HG02973 (cell line): Measurements from ENCODE around the gene PHLPP1.
"Not testable (repeated sequence)": the region's sequence is repeated elsewhere in the genome, so short reads cannot be mapped to it uniquely, and the experiment has no call there.

ENCODE experiments used
- ATAC-seq: cut with Tn5 transposase; IDR thresholded peaks from one replicate; pipeline ENCODE4 v1.9.1; 2021; ENCODE audit warnings: moderate library complexity; ENCODE audit not compliant: unreplicated experiment

Gene PHLPP1

GRCh38 chr18:62717169-62717924, 2.0 kb downstream of the PHLPP1 start:
- no peak for ATAC-seq

DNA sequence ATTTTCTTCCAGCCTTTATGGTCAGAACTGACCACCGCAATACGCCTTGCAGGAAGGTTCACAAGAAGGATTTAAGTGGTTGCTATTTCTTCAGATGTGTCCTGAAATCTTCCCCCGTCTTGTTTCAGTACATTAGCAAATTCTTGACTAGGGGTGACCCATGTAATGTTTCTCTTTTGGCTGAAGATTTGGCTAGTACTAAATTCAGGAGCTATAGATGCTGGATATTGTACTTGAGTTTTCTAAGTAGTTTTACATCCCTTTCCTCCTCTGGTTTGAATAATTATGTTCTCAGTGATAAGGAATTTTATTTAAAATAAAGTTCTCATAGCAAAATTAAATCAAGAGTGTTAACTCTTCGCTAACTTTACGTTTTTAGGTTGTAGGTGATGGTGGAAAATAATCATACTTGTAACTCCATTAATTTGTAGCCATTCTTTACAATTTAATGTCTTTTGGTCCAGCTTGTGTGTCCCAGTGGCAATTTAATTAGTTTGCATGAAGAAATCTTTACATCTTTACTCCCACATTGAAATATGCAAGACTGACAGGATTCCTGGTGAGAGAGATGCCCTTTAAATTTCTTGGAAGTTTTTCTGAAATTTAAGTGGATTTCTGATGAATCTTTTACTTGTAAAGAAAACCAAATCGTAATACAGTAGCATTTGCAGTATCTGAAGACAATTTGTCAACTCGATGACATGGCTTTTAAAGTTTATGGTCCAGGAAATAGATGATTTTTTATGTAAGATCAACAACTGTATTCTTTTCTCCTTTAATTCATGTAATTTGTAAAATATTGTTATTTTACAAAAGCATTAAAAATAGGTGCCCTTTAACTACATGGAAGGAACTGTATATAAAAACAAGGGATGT, 2.8 kb downstream of the PHLPP1 start:
- ATAC-seq = no peak

DNA sequence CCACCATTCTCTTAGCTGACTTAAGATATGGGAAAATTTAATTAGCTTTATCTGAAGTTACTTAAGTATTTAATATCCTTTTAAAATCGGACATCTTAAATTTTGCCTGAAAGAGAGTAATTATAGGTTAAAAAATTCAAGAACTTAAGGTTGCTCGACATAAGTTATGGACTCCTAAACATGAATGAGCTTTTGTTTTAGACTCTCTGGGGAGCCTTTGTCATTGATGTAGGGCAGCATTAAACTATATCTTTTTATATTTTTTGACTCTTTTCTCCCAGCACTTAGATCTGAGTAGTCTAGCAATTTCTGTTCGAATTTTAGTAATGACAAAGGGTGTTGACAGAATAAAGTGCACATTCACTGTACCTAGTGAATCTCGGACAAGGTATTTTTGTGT, 4.7 kb downstream of the PHLPP1 start:
- ATAC-seq = no peak

DNA sequence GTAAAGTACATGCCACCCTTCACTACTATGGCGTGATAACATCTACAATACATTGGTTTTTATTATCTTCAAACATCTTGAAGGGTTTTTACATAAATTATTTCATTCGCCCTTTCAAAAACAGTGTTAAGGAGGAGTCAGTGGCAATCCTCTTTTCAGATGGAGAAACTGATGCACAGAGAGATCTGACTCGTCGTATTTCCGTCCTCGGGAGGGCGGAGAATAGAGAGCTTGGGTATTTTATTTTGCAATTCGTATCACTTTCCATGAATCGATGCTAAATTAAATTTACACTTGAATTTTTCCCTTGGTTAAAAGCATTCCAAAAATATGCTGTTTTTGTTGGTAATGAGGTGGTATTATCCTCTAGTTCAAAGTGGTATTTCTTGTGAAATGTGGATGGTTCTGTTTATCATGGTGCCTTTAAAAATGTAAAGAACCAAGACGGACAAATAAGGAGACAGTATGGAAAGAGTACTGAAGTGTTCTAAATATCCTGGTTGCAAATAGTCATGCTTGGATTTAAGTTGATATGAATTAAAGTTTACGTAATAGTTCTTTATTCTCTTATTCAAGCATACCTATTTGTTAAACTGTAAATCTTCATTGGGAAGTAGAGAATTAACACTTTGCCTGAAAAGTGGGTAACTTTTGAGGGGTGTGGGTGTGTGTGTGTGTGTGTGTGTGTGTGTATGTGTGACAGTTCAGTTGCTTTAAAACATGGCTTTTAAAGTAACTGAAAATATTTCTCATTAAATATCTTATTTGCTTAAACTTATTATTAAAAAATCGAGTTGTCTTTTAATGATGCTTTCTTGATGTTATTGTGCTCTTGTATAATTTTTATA, 5.6 kb downstream of the PHLPP1 start:
- no peak for ATAC-seq

GRCh38 chr18:62721839-62722795, 6.8 kb downstream of the PHLPP1 start:
- ATAC-seq = no peak

DNA sequence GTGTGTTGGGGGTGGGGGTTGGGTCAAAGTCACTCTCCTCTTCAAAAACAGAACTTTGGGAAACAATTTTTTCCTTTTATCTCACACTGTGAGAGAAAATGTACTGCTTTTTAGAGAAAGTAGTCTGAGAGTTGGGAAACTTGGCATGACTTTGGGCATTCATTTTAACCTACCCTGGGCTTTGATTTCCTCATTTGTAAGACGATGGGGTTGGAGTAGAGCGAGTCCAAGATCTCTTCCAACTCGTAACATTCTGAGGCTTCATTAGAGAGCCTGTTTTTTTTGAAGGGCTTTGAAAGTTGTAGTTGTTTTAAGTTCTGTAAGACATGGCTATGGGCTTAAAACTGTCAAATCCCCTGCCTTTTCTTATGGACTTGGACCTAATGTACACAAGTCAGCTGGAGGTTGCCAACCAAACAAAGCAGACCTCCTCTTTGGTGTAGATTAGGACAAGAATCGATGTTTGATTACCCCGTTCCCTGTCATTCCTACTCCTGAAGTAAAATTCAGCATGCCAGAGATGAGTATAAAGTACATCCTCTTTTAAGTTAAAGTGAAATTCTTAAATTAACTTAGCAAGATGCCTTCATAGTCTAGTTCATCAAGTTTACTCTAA, 8.4 kb downstream of the PHLPP1 start:
- no peak for ATAC-seq

- no peak for ATAC-seq
Measured at GRCh38 chr18:62725896-62726295, 10.6 kb downstream of the PHLPP1 start.

DNA sequence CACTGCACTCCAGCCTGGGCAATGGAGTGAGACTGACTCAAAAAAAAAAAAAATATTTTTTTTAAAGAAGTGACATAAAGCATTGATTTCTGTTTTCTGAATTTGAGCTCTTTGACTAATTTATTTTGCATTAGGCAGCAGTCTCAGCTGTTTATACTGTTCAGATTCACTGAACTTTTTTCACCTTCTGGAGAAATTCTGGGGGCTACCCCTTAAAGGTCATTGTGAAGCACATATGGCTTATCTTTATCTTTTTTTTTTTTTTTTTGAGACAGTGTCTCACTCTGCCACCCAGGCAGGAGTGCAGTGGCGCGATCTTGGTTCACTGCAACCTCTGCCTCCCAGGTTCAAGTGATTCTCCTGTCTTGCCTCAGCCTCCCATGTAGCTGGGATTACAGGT, 12.9 kb downstream of the PHLPP1 start:
- no peak for ATAC-seq

DNA sequence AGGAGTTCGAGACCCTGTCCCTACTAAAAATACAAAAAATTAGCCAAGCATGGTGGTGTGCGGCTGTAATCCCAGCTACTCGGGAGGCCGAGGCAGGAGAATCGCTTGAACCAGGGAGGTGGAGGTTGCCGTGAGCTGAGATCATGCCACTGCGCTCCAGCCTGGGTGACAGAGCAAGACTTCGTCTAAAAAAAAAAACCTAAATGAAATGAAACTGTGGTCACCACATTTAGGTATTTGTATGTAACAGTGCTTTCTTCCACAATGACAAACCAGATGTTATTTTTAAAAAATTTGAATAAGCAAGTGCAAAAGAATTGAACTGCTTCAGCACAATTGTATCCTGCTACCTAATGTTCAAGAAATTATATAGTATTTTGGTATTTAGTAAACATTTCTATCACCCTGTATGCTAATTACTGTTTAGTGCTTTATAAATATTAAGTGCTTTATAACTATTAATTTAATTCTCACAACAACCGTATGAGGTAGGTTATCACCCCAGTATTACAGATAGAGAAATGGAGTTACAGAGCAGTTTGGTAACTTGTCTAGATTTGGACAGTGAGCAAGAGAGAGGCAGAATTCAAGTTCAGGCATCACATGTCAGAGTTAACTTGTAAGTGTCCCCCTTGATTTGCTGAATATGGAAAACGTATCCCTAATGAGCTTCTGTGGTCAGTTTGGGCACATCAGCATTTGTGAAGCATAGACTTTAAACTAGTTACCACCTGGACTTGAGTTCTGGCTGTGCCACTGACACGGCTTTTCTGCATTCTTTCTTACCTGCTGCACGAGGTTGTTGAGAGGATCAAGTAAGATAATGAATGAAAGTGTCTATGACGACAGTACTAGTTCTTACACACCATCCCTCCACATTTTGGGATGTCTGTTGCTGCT, 14.4 kb downstream of the PHLPP1 start:
- no peak for ATAC-seq

DNA sequence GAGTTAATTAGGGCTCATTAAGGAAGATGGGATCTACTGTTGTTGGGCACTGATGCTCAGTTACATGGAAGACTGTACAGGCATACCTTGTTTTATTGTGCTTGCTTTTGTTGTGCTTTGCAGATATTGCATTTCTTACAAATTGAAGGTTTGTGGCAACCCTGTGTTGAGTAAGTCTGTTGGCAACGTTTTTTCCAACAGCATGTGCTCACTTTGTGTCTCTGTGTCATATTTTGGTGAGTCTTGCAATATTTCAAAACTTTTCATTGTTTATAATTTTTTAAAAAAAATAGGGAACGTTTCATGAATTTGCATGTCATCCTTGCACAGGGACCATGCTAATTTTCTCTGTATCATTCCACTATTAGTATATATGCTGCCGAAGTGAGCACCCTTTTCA, 15.6 kb downstream of the PHLPP1 start:
- no peak for ATAC-seq

- no peak for ATAC-seq
Measured at GRCh38 chr18:62732617-62733016, 17.3 kb downstream of the PHLPP1 start.

- ATAC-seq = no peak
Measured at GRCh38 chr18:62734290-62734689, 18.9 kb downstream of the PHLPP1 start.

DNA sequence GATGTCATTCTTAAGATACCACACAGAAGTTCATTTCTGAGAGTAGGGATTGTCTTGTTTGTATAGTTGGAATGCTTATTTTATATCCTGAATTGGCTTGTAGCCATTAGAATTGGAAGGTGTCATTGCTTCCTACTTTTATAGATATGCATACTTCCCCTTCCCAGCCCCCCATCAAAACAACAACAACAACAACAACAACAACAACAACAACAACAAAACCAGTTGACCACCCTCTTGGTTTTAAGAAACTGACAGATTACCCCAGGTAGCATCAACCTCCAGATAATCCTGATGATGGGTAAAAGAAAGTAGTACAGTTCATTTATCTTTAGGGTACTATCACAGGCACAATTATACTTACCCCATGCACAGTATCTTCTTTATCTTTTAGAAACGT, 20.0 kb downstream of the PHLPP1 start:
- no peak for ATAC-seq

- no peak for ATAC-seq
Measured at GRCh38 chr18:62736077-62736855, 20.9 kb downstream of the PHLPP1 start.

DNA sequence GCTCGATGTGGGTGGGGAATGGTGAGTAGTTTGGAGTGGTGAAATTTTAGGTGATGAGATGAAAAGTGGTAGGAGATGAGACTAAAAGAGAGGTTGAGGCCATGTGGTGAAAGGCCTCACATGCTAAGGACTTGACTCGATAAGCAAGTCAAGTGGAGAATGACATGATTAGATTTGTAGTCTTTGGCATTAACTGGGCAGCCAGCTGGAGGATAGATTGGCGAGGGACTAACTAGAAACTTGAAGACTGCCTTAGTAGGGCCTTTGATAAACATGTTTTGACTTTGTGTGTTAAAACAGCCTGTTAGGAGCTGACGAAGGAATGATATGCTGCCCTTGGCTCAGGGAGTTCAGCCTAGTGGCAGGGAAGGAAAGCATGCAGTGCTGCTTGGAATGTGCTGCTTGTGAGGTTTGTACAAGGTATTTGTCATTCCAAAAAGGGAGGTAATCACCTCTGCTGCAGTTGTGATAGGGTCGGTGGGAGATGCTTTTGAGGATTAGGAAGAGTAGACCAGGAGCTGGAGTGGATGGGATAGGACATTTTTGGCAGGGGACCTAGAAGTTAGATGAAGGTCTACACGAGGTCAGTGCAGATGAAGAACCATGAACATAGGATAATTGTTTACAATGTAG, 22.0 kb downstream of the PHLPP1 start:
- ATAC-seq = no peak

- ATAC-seq = no peak
Measured at GRCh38 chr18:62738639-62739038, 23.3 kb downstream of the PHLPP1 start.

DNA sequence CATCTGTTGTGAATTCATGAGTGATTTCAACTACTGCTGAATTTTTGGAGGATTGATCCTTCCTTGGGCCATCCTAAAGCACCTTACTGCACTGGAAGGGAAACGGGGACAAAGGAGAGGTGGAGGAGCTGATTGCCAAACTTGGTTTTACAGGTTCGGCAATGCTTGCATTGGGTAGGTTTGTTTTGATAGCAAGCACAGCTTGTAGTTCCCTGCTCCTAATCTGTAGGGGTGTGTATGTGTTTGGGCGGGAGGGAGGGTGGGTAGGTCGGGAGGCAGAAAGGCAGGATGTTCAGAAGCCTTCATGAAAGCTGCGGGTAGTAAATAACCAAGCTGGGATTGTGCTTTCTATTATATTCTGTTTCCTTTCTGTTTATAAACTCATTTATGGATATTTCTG, 24.6 kb downstream of the PHLPP1 start:
- no peak for ATAC-seq

GRCh38 chr18:62740650-62741049, 25.3 kb downstream of the PHLPP1 start:
- ATAC-seq = not testable (repeated sequence)
